ENCODE measurements around the gene NEB.

- TF ChIP-seq POLR2AphosphoS5 (IDR thresholded peaks at IDR 0.05), result no peak
- TF ChIP-seq, protein P1, sequence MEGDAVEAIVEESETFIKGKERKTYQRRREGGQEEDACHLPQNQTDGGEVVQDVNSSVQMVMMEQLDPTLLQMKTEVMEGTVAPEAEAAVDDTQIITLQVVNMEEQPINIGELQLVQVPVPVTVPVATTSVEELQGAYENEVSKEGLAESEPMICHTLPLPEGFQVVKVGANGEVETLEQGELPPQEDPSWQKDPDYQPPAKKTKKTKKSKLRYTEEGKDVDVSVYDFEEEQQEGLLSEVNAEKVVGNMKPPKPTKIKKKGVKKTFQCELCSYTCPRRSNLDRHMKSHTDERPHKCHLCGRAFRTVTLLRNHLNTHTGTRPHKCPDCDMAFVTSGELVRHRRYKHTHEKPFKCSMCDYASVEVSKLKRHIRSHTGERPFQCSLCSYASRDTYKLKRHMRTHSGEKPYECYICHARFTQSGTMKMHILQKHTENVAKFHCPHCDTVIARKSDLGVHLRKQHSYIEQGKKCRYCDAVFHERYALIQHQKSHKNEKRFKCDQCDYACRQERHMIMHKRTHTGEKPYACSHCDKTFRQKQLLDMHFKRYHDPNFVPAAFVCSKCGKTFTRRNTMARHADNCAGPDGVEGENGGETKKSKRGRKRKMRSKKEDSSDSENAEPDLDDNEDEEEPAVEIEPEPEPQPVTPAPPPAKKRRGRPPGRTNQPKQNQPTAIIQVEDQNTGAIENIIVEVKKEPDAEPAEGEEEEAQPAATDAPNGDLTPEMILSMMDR (IDR thresholded peaks at IDR 0.05), result no peak
Measured at GRCh38 chr2:151669585-151670081, 64.6 kb downstream of the NEB start.

Measured in transverse colon (tissue), 4 donors.